ENCODE results near the gene EEF1AKMT1. TPM values are rescaled to one million over a fixed set of nuclear protein-coding genes. Genes with fewer than 3 reads are reported as not detected.
A peak's percentile ranks its signal among the peaks of the same experiment; 100 is the strongest.

EEF1AKMT1 gene, protein sequence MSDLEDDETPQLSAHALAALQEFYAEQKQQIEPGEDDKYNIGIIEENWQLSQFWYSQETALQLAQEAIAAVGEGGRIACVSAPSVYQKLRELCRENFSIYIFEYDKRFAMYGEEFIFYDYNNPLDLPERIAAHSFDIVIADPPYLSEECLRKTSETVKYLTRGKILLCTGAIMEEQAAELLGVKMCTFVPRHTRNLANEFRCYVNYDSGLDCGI
- polyA plus RNA-seq (2014; cell fraction: cytosol; rRNA removed): 14.1 and 15.1 TPM in 2 replicates
- 6.4 and 7.2 TPM in 2 replicates for polyA plus RNA-seq (2014; cell fraction: nucleus; rRNA removed)

DNA sequence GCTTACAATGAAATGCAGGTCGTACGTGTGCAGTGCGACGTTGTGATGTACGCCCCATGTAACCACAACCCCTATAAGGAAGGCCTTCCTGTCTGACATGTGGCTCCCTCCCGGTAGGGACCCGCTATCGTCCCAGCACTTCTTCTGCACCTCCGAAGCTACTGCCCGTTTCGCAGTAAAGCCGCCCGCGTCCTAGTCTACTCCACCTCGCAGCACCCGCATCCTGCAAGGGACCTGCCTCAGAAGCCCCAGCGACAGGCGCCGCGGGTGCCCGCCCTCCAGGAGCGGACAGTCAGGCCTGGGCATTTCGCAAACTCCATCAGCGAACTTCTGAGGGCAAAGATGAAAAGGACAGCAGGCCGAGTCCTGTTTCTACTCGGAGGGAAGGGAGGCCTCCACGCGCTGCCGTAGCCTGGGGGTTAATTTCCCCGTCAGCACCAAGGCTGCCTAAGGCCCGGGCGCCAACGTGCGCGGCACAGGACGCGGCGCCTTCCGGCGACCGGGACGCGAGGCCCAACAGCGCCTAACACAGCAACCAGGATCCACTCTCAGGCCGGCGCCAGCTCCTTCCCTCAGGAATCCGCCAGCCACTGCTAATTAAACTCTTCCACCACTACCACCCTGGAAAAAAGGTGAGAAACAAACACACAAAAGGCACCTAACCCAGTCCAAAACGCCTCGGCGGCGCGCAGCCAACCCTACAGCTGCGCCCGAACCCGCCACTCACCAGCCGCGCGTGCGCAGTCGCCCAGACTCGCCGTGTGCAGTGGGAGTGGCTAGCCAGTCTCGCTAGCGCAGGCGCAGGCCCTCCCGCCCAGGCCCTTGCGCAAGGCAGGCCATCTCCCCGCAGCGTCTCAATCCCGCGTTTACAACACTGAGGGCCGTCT, at the start of gene EEF1AKMT1:
EEF1AKMT1 (minus strand) TSS at position 768 of the 887 bp plus-strand sequence. CDS start 16,363 bp downstream, outside the sequence.
- peak; percentile 88 for DNase-seq (ENCODE audit: low spot score)

DNA sequence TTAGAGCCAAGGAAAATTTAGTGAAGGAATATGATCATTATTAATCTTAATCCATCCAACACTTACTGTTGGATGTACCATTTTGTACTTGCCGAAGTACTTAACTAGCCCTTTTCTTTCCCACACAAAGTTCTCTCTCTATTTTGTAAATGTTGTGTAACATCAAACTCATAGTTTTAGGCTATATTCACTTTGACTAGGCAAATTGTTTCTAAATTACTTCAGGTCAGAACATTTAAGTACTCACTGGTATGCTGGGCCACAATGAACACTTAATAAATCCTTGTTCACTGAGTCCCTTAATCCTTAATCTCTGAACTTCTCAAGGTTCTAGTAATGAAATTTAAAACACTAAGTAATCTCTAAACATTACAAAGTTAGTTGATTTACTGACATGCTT, 49.3 kb upstream of the EEF1AKMT1 start:
- no peak for DNase-seq (ENCODE audit: low spot score)

DNA sequence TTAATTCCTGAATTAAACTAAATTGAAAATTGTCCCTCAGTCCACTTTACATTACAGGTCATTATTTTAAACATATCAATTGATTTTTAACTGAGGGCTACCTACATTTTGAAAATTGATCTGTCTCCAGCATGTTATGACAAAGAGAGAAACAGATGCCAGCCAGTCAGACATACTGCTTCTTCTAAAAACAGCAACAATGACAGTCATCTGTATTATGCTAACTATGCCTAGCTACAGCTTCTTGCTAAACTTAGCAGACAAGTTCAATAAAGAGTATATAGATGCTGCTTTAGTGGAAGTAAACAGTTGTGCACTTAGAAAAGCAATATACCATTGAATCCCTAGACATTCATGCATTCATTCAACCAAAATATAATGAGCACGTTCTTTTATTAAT, 48.6 kb upstream of the EEF1AKMT1 start:
- DNase-seq (ENCODE audit: low spot score): no peak

DNA sequence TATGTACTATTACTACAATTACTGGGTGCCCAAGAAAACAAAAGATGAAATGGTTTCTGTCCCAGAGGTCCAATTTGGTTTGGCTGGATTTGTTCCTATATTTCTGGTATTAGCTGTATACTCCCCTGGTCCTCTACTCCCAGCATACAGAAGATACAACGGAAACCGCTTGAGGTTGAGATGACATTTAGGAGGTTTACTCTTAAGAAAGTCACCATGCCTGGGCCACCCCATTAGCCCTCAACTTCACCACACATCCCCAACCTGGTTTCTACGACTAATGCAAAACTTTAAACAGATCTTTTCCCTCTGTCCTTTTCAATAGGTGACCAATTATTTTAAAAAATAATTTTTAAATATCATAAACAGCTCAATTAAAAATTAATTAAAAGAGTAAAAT, 46.0 kb upstream of the EEF1AKMT1 start:
- DNase-seq (ENCODE audit: low spot score): no peak

DNA sequence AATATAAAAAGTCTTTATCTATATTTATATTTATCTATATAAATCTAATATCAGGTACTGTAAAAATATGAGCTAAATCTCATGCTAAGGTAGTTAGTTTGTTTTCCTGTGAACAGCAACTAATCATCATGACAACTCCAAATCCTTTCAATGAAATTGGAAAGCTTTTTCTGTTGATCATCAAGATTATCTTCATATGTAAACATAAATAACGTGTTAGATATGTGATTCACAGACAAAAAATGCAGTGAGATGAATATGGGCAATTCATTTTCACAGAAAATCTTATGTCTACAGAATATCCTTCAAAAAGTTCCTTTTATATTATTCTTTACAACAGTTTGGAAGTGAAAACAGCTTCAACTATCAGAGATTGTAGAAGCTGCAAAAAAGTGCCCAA, 41.7 kb upstream of the EEF1AKMT1 start:
- no peak for DNase-seq (ENCODE audit: low spot score)

DNA sequence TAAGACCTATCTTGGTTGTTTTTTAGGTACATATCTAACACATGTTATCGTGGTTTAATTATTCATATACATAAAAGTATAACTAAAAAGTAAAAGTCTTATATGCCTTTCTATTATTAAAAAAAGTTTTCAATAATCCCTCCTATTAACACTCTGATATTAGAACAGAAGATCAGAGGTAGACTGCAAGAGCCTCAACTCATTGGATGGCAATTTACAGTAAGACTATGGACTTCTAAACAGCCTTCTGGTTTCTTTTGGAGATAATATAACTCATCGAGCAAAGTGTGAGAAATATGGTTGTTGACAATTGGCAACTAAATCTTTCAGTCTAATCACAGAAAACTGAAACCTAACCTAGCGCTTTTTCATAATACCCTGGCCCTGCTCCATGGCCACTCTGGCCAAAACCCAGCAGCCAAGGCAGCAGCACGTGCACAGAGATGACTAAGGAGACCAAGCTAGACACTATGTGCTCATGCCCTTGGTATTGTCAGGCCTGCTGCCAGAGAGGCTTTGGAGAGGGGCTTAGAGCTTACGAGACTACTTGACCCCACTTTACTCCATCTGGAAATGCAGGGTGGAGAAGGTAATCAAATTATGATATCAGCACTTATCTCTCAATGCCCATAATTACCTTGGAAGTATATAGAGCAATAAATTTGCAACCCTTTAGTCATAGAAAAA, 40.6 kb upstream of the EEF1AKMT1 start:
- peak; percentile 97 for DNase-seq (ENCODE audit: low spot score)

DNA sequence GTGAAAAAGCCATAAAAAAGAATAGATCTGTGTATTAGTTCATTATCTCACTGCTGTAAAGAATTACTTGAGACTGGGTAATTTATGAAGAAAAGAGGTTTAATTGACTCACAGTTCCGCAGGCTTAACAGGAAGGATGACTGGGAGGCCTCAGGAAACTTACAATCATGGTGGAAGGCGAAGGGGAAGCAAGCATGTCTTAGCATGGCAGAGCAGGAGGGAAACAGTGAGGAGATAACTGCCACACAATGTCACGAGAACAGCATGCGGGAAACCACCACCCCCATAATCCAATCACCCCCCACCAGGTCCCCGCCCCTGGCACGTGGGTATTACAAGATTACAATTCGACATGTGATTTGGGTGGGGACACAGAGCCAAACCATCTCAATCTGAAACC, 39.1 kb upstream of the EEF1AKMT1 start:
- no peak for DNase-seq (ENCODE audit: low spot score)

DNA sequence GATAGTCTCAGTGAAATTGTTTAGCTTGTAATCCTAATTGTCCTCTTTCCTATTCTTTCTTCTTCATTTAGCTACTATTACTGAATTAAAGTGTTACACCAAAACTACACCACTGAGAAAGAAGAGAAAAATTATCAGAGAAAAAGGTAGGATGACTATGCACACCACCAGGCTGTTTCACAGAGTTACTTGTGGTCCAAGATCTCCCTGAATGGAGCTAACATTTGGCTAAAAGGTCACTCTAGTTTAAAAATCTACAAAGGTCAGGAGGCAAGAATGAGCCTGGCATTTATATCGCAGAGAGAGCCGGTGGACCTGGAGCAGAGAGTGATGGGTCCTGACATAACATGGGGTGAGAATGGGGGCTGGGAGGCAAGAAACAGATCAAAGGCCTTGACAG, 37.0 kb upstream of the EEF1AKMT1 start:
- DNase-seq (ENCODE audit: low spot score): no peak

DNA sequence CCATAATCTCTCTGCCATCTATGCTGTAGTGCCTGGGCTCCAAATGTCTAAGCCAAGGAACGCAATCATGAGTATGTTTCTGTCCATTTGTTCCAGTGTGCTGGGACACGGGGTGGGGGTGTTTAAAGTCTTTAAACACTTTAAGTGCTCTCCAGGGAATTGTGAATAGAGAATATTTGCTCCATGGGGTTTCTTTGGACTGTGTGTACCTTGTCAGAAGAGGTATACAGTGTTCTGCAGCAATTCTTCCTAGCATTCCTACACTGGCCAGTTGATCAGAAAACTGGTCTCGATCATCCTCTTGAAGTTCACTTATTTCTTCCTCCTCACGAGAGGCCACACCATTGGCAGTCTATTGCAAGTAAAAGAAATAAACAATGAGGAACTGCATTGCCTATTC, 35.1 kb upstream of the EEF1AKMT1 start:
- DNase-seq (ENCODE audit: low spot score): no peak

DNA sequence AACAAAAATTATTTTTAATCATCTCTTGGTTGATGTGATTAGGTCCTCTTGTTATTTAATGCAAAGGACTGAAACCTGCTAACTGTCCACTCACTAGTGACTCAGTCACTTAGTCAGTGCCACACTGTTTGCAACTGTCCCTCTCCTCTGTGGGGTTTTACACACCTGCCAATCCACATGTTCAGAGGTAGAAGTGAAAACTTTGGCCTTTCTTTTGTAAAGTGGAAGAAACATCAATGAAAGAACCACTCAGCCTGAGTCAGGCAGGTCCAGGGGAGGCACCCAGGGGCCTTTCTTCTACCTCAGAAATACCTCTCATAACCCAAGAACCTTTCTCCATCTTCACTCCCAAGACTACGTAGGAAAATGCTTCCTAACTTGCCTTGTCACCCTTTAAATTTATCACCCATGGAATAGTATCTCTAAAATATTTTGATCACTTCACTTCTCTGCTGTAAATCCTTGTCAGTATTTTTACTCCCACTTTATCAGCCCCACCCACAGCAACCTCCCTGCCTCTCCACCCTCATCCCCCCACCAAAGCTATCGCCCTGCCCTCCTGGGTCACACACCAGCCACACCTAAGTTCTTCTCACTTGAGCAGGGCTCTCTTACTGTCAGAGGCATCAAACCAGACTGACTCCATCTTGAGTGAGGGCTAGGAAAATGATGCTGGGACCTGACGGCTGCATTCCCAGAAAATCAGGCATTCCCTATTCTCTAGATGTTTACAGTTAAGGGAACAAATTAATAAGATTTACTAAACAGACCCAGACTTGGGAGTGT, 29.6 kb upstream of the EEF1AKMT1 start:
- DNase-seq (ENCODE audit: low spot score): no peak

DNA sequence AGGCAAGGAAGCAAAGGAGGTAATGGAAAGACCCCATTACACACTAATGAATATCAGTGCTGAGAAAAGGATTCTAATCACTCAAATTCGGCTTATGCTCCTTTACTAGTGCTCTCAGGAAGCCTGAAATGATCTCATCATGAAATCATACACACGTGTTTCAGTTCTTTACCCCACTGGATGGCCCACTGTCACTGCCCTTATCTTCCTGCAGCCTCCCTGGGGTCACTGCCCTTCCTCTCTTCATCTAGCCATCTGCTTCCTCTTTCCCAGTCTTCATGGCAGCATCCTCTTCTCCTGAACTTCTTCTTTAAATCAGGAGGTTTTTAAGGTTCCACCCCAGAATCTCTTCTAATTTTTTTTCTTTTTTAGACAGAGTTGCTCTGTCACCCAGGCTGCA, 27.9 kb upstream of the EEF1AKMT1 start:
- DNase-seq (ENCODE audit: low spot score): no peak

DNA sequence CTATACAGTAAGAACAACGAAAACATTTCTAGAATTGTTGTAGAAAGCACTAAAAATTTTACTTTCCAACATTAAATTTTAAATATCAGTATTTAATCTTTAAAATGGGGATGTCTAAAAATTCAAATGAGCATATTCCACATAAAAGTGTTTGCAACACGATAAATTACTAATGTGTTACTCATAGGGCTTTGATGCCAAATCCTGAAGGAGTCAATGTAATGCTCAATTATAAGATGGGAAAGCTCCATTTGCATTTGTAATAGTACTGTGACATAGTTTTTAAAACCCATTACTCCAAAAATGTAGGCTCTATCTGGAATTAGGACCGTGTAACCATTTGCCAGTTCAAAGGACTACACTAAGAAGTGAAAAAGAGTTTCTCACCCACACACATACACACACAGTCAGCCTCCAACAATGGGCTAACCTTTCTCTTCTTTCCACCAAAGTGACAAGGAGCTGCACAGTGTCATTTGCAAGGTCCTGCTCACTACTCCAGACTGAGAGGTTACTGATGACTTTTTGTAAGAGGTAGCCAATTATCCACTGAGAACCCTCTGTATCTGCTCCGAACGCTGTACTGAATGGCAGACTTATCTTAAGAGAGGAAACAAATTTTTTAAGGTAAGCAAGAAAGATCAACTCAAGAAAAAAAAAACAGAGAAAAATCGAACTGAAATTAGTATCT, 26.1 kb upstream of the EEF1AKMT1 start:
- no peak for DNase-seq (ENCODE audit: low spot score)

DNA sequence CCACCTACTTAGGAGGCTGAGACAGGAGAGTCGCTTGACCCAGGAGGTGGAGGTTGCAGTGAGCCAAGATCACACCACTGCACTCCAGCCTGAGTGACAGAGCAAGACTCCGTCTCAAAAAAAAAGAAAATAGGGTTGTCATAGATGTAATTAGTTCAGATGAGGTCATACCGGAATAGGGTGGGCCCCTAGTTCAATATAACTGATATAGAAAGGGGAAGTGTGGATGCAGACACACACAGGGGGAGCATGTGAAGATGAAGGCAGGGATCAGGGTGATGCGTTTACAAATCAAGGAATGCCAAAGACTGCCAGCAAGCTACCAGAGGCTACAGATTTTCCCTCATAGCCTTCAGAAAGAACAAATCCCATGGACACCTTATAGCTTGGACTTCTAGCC, 24.3 kb upstream of the EEF1AKMT1 start:
- no peak for DNase-seq (ENCODE audit: low spot score)

DNA sequence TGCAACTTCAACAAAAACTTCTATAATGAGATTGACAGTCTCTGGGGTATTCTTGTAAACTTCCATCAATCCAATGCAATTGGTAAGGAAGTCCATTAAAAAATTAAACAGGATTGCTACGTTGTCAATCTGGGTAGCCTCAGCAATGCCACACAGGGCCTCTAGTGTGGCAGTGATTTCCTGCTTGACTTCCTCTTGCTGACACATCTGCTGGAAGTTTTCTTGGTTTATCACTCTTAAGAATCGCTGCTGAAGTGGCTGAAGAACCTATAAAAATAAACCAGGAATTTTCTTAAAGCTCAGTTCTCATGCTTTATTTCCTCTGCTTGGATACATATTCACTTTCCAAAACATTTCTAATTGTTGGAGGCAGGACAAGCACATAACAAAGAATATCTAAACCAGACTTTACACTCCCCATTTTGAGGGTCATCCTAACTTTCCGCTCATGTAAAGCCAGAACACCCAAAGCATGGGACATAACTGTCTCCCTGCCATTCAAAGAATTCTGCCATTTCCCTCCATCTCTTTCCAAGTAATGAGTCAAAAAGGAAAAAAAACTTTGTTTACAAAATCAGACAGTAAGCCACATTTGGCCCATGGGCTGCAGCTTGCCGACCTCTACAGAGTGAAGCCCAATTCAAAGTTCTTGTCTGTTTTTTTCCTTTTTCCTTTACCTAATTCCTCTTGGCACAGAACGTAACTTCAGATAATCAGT, 23.2 kb upstream of the EEF1AKMT1 start:
- no peak for DNase-seq (ENCODE audit: low spot score)

DNA sequence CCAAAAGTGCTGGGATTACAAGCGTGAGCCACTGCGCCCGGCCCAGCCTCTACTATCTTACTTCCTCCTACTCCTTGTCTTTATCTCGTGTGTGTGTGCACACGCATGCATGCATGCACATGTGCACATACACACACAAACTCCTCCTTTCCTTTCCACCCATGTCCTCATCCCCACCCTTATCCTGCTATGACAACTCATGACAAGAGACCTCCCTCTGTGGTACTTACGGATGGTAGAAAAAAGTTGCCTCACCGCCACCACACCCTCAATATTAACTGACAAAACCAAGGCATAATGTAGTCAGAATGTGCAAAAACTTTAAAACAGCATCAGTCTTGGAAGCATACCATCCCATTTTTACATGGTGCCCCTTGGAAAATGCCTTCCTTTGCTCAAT, 15.9 kb upstream of the EEF1AKMT1 start:
- no peak for DNase-seq (ENCODE audit: low spot score)

DNA sequence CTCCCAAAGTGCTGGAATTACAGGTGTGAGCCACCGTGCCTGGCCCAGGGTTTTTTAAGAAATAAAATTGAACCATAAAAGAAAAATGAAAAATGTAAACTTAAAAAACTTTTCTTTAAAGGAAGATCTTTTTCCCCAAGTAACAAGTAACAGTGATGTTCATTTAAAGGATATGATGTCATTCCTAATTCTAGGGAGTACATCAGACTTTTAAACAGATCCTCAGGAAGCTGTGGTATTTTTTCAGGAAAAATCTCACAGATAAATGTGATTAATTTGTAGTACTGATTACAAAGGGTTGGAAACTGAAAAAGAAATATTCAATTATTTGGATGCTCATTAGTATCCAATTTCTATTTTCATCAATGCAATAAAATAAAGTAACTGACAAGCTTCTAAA, 14.6 kb upstream of the EEF1AKMT1 start:
- DNase-seq (ENCODE audit: low spot score): no peak

DNA sequence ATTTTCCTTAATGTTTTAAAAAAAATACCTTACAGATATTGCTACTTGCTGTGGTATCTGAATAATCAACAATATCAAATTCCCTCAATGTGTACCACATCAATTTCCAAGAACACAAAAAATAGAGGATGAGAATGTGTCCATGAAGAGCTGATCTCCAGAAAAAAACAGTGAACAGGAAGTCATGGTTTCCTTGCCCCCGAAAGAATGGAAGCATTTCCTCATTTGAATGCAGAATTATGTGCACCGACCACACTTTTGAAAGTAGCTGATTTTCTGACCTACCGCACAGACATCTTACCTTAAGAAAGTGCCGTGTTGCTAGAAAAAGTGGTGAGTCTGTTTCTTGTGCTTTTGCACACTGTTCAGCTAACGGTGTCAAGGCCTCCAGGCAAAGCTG, 13.4 kb upstream of the EEF1AKMT1 start:
- DNase-seq (ENCODE audit: low spot score): no peak

DNA sequence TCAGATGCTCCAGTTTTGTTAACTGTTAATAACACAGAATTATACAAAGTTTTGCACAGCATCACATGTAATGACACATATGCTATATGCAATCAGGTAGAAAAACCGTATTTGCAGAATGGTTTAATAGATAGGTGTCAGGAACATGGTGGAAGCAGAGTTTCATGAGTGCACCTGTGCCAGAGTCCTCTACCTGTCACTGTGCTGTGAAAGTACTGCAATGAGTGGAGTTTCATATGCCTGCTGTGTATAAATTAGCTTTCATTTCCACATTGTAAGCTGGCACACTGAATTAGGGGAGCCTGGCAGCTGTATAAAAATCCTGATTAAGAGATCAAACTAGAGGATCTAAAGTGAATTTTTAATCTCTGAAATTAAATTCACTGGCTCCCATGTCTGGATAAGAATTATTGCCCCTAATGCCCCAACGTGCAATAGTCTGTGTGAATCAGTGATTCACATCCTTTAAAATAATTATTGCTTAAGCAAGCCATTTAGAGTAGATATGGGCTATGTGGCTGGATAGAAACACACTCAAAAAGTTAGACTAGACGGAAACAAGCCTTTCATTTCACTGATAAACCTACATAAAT, 8.5 kb upstream of the EEF1AKMT1 start:
- no peak for DNase-seq (ENCODE audit: low spot score)

DNA sequence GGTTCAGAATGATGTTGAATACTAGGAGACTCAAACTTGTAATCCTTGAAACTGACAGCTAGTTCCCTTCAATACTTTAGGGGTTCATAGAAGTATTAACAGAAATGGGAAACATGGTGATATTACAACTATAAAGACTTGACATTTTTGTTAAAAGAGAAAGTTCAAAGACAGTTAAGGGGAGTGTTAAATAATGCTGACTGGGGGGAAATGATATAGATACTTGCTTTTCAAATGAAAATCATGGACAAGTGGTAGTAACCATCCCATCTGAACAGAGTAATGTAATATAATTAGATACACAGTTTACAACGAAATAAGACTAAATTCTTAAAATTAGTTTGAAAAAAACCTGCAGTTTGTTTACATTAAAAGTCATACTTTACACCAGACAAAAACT, 6.6 kb upstream of the EEF1AKMT1 start:
- no peak for DNase-seq (ENCODE audit: low spot score)

DNA sequence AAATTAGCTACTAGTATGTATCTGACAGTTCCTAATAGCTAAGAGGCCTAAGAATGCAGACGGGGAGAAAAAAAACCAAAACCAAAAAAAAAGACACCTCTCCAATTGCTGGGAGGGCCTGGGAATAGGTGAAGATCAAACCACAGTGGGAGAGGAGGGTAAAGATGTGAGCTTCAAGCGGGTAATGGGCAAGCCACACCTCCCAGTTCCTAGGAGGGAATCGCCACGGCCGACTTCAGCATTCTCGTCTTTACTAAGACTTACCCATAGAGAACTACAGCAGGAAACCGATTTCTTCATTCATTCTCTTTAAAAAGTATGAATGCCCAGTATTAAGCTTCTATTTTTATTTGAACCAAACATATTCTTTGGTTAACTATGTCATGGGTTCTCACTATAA, 5.6 kb upstream of the EEF1AKMT1 start:
- DNase-seq (ENCODE audit: low spot score): no peak
